ENCODE results near the gene ZNF582.

The ZNF582 gene

GRCh38 chr19:56377105-56377924 is 16.0 kb downstream of the ZNF582 start:
- no peaks in the 10 kb centered on the region for H3K36me3 ChIP-seq (replicated peaks)
- in situ Hi-C loops (cut with MboI; ENCODE audit: low sequenced_read_pairs) = no loop called here
- DNase-seq (ENCODE audit: low spot score in 2 of 2) = no peak
- no peak overlapping the region for H3K4me3 ChIP-seq
- H3K27me3 ChIP-seq (ENCODE audit: low read depth) = no peaks in the 10 kb centered on the region
- H3K9me3 ChIP-seq = 0 out of 2 replicates have a peak, but pooled peaks cover 4% of the 10 kb centered on the region
- H3K4me1 ChIP-seq = no peaks in the 10 kb centered on the region

DNA sequence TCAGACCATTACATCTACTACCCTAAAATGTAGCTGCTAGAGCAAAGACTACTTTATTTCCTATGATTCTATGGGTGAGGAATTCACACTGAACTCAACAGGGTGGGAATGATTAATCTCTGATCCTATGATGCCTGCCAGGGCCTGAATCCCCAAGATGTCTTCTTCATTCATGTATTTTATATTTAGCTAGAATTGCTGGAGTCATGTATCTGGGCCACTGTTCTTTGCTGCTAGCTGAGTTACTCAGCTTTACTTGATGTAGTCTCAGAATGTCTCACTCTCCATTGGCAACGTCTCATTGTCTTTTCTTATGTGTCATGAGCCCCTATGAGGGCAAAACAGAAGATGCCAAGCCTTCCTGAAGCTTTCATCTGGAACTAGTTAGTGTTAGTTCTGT is 21.1 kb downstream of the ZNF582 start:
- Histone ChIP-seq H3K4me1 (no peaks in the 10 kb centered on the region), H3K4me3 (no peak overlapping the region), H3K27me3 (ENCODE audit: low read depth) (no peaks in the 10 kb centered on the region), H3K36me3 (replicated peaks) (no peaks in the 10 kb centered on the region), H3K9me3 (no peaks in the 10 kb centered on the region)
- in situ Hi-C loops (cut with MboI; ENCODE audit: low sequenced_read_pairs) = no loop called here
- no peak for DNase-seq (ENCODE audit: low spot score in 2 of 2)

DNA sequence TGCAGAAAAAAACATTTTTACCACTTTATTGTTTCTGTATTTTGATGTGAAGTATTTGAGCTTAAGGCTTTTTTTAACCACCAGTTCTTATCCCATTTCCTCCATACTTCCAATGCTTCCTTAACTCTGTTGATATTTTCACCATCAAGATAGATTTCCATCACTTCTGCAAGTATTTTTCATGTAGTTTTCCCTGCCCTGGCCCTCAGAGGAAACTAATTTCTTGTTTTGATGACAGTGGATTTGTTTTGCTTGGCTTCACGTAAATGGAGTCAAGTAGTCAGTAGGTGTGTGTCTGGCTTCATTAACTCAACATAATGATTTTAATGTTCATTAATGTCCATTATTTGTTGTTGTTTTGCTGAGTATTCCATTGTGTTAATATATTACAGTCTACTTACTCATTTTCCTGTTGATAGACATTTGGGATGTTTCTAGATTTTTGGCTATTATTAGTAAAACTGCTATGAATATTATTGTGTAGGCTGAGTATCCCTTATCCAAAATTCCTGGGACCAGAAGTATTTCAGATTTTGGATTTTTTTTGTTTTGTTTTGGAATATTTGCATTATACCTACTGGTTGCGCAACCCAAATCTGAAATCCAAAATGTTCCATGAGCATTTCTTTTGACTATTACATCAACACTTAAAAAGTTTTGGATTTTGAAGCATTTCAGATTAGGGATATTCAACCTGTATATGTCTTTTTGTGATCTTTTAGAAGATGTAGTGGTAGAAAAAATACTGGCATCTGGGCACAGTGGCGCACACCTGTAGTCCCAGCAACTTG is 23.3 kb downstream of the ZNF582 start:
- Histone ChIP-seq H3K27me3 (ENCODE audit: low read depth) (no peaks in the 10 kb centered on the region), H3K9me3 (no peaks in the 10 kb centered on the region), H3K4me1 (no peaks in the 10 kb centered on the region), H3K36me3 (replicated peaks) (no peaks in the 10 kb centered on the region), H3K4me3 (no peak overlapping the region)
- DNase-seq (ENCODE audit: low spot score in 2 of 2) = no peak
- in situ Hi-C loops (cut with MboI; ENCODE audit: low sequenced_read_pairs) = no loop called here

DNA sequence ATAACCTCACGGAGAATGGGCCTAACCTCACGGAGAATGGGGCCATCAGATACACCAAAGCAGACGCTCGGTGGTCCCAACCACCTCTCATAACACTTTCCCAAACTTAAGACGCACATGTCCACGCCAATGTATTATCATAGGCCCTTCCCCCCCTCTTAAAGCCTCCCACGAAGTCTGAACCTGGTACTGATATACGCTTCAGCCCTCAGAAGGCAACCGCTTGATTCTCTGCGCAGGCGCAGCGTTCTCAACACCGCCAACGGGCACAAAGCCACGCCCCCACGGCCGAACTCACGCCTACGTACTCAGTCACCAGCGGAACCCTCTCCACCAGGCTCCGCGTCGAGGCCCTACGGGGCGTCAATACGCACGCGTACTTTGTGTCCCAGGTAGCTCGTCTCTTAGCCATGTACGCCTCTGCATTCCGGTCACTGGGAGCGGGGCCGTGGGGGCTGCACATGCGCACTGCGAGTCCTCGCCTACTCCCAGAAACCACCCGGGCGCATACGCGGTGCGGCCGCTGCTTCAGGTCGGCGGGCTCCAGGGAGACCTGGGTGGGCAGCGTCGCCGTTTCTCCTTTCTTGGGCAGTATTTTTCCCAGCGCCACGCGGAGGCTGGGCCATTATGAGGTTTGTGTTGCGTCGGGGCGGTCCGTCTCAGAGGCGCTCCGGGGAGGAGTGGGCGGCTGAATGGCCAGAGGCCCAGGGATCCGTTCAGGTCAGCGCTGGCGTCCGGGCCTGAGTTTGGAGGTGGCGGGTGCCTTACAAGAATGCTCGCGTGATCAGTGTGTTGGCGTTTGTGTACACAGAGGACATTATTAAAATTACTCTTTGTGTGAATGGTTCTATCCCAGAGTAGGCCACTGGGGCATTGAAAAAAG is 25.3 kb downstream of the ZNF582 start:
- Histone ChIP-seq H3K4me3 (no peak overlapping the region), H3K27me3 (ENCODE audit: low read depth) (no peaks in the 10 kb centered on the region), H3K4me1 (no peaks in the 10 kb centered on the region), H3K9me3 (no peaks in the 10 kb centered on the region), H3K36me3 (replicated peaks) (no peaks in the 10 kb centered on the region)
- no peak for DNase-seq (ENCODE audit: low spot score in 2 of 2)
- in situ Hi-C loops (cut with MboI; ENCODE audit: low sequenced_read_pairs) = no loop called here

GRCh38 chr19:56360841-56361240 is 32.5 kb downstream of the ZNF582 start:
- Histone ChIP-seq H3K9me3 (no peaks in the 10 kb centered on the region), H3K36me3 (replicated peaks) (no peaks in the 10 kb centered on the region), H3K27me3 (ENCODE audit: low read depth) (no peaks in the 10 kb centered on the region), H3K4me1 (no peaks in the 10 kb centered on the region), H3K4me3 (no peak overlapping the region)
- in situ Hi-C loops (cut with MboI; ENCODE audit: low sequenced_read_pairs) = no loop called here
- DNase-seq (ENCODE audit: low spot score in 2 of 2) = no peak

DNA sequence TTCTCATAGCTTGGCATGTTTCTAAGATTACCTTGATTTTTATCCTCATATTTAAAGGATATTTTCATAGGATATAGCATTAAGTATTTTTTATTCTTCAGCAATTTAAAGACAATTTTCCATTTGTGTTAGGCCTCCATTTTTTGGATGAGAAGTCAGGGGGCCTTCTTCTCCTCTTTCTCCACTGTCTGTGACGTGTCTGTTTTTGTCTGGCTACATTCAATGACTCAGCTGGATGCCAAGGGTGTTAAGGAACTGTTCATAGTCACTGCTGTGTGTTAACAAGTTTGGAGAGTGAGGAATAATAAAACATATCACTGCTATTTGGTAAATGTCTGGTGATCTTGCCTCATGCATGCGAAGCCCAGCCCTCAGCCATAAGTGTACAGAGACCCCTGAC is 36.4 kb downstream of the ZNF582 start:
- Histone ChIP-seq H3K27me3 (ENCODE audit: low read depth) (no peaks in the 10 kb centered on the region), H3K9me3 (no peaks in the 10 kb centered on the region), H3K36me3 (replicated peaks) (no peaks in the 10 kb centered on the region), H3K4me3 (no peak overlapping the region), H3K4me1 (no peaks in the 10 kb centered on the region)
- in situ Hi-C loops (cut with MboI; ENCODE audit: low sequenced_read_pairs) = no loop called here
- no peak for DNase-seq (ENCODE audit: low spot score in 2 of 2)

- in situ Hi-C loops (cut with MboI; ENCODE audit: low sequenced_read_pairs) = no loop called here
- no peak for DNase-seq (ENCODE audit: low spot score in 2 of 2)
- H3K9me3 ChIP-seq = no peaks in the 10 kb centered on the region
- no peaks in the 10 kb centered on the region for H3K27me3 ChIP-seq (ENCODE audit: low read depth)
- no peaks in the 10 kb centered on the region for H3K36me3 ChIP-seq (replicated peaks)
- no peak overlapping the region for H3K4me3 ChIP-seq
- H3K4me1 ChIP-seq = no peaks in the 10 kb centered on the region
Observed at GRCh38 chr19:56355517-56355916, 37.8 kb downstream of the ZNF582 start.

- no peaks in the 10 kb centered on the region for H3K4me1 ChIP-seq
- no peak overlapping the region for H3K4me3 ChIP-seq
- H3K9me3 ChIP-seq = no peaks in the 10 kb centered on the region
- DNase-seq (ENCODE audit: low spot score in 2 of 2) = no peak
- H3K27me3 ChIP-seq (ENCODE audit: low read depth) = no peaks in the 10 kb centered on the region
- in situ Hi-C loops (cut with MboI; ENCODE audit: low sequenced_read_pairs) = no loop called here
- H3K36me3 ChIP-seq (replicated peaks) = no peaks in the 10 kb centered on the region
Observed at GRCh38 chr19:56351208-56351607, 42.1 kb downstream of the ZNF582 start.

DNA sequence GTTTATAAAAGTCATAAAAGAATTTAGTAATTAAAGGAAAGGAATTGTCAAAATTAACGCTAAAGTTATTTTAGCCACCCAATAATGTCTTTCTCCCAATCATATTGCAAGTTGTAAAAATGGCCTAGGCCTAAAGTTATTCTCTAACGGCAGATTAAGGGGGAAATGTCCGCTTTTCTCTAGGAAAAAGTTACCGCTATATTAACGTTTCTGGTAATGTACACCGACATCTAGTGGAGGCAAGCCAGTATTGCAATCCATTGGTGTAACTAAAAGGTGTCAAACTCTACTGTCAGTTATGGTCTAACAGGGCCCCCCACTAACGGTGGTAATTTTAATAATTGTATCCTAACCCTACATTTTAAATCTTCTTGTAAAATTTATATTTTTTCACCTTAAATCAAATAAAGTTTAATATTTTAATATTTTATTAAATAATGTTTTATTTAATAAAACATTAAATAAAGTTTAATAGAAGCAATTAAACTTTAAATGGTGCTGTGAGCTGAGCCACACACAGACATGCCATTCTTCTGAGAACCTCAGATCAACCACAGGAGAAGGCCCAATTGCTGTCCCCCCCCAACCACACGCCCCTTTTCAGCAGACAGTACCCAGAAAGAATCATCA is 42.8 kb downstream of the ZNF582 start:
- no peaks in the 10 kb centered on the region for H3K9me3 ChIP-seq
- peak; percentile 48 to 65 for DNase-seq (ENCODE audit: low spot score in 2 of 2)
- H3K4me1 ChIP-seq = no peaks in the 10 kb centered on the region
- no peaks in the 10 kb centered on the region for H3K27me3 ChIP-seq (ENCODE audit: low read depth)
- H3K4me3 ChIP-seq = no peak overlapping the region
- in situ Hi-C loops (cut with MboI; ENCODE audit: low sequenced_read_pairs) = no loop called here
- no peaks in the 10 kb centered on the region for H3K36me3 ChIP-seq (replicated peaks)

GRCh38 chr19:56348289-56348877 is 45.0 kb downstream of the ZNF582 start:
- no peak overlapping the region for H3K4me3 ChIP-seq
- H3K36me3 ChIP-seq (replicated peaks) = no peaks in the 10 kb centered on the region
- H3K27me3 ChIP-seq (ENCODE audit: low read depth) = no peaks in the 10 kb centered on the region
- in situ Hi-C loops (cut with MboI; ENCODE audit: low sequenced_read_pairs) = loop anchor here (25.0 kb wide), 1 partner anchor 636 kb away; no protein-coding TSS in a partner anchor
- H3K4me1 ChIP-seq = no peaks in the 10 kb centered on the region
- H3K9me3 ChIP-seq = no peaks in the 10 kb centered on the region
- peak in 1 of 2 experiments; percentile 33 for DNase-seq (ENCODE audit: low spot score in 2 of 2)

- Histone ChIP-seq H3K4me1 (no peaks in the 10 kb centered on the region), H3K27me3 (ENCODE audit: low read depth) (no peaks in the 10 kb centered on the region), H3K4me3 (no peak overlapping the region), H3K9me3 (no peaks in the 10 kb centered on the region), H3K36me3 (replicated peaks) (no peaks in the 10 kb centered on the region)
- DNase-seq (ENCODE audit: low spot score in 2 of 2) = no peak
- in situ Hi-C loops (cut with MboI; ENCODE audit: low sequenced_read_pairs) = loop anchor here (25.0 kb wide), 1 partner anchor 635 kb away; no protein-coding TSS in a partner anchor
Observed at GRCh38 chr19:56347163-56347778, 46.1 kb downstream of the ZNF582 start.

GRCh38 chr19:56341948-56342347 is 51.4 kb downstream of the ZNF582 start:
- Histone ChIP-seq H3K9me3 (peaks cover 3% of the 10 kb centered on the region), H3K4me3 (no peak overlapping the region), H3K36me3 (replicated peaks) (no peaks in the 10 kb centered on the region), H3K27me3 (ENCODE audit: low read depth) (no peaks in the 10 kb centered on the region), H3K4me1 (no peaks in the 10 kb centered on the region)
- no peak for DNase-seq (ENCODE audit: low spot score in 2 of 2)
- in situ Hi-C loops (cut with MboI; ENCODE audit: low sequenced_read_pairs) = loop anchor here (25.0 kb wide), 1 partner anchor 630 kb away; no protein-coding TSS in a partner anchor
